Progenitor cell of endocrine pancreas (in vitro differentiated cells): ENCODE data around the gene RETREG3. TPM values are rescaled to one million over a fixed set of nuclear protein-coding genes. Genes with fewer than 3 reads are reported as not detected.
"Not testable (repeated sequence)": the region's sequence is repeated elsewhere in the genome, so short reads cannot be mapped to it uniquely, and the experiment has no call there.

Source experiments
- DNase-seq: peaks from one replicate; pipeline ENCODE4 v3.0.0; 2021; ENCODE audit warnings: low spot score; ENCODE audit not compliant: unreplicated experiment
- H3K27ac Mint-ChIP-seq: 2 replicates; pipeline ENCODE4 v1.8.0; 2021; ENCODE audit warnings: mild to moderate bottlenecking, moderate library complexity, mixed read lengths
- H3K27me3 Mint-ChIP-seq: 2 replicates; pipeline ENCODE4 v1.8.0; 2021; ENCODE audit warnings: mixed read lengths
- H3K36me3 Mint-ChIP-seq: 2 replicates; pipeline ENCODE4 v1.8.0; 2022; ENCODE audit warnings: mixed read lengths; ENCODE audit not compliant: insufficient read depth
- H3K4me1 Mint-ChIP-seq: 2 replicates; pipeline ENCODE4 v1.8.0; 2021; ENCODE audit warnings: low read depth, mixed read lengths
- H3K4me3 Mint-ChIP-seq: 2 replicates; pipeline ENCODE4 v1.8.0; 2021; ENCODE audit warnings: low read depth, mild to moderate bottlenecking, moderate library complexity, mixed read lengths
- H3K9me3 Mint-ChIP-seq: 2 replicates; pipeline ENCODE4 v1.8.0; 2021; ENCODE audit warnings: low read depth, mixed read lengths
- CTCF ChIP-seq: fragments of 200-600 bp; sonication (generic); IDR thresholded peaks from one replicate; pipeline ENCODE4 v1.5.0; 2021; ENCODE audit warnings: antibody characterized with exemption, mild to moderate bottlenecking; ENCODE audit not compliant: unreplicated experiment
- total RNA-seq: library from RNA; stranded (reverse); gene quantifications from 2 replicates; pipeline ENCODE4 v1.2.1, GENCODE V29; 2021

RETREG3 gene
- total RNA-seq, 1 donor from 2014 or later, result 80.5 TPM

- Mint-ChIP-seq H3K4me3 (peak overlapping the region; percentile 62), H3K36me3 (peaks cover 2% of the 10 kb centered on the region), H3K27ac (peak overlapping the region; percentile 29), H3K4me1 (peaks cover 6% of the 10 kb centered on the region), H3K27me3 (no peaks in the 10 kb centered on the region), H3K9me3 (no peaks in the 10 kb centered on the region)
- TF ChIP-seq CTCF, result no peak
- DNase-seq, result no peak
Observed at GRCh38 chr17:42548993-42549755, 60.0 kb downstream of the RETREG3 start.

- Mint-ChIP-seq H3K4me3 (peak overlapping the region; percentile 62), H3K27ac (peak overlapping the region; percentile 52), H3K9me3 (no peaks in the 10 kb centered on the region), H3K4me1 (peaks cover 4% of the 10 kb centered on the region), H3K36me3 (peaks cover 2% of the 10 kb centered on the region), H3K27me3 (no peaks in the 10 kb centered on the region)
- TF ChIP-seq CTCF, result peak; percentile 67
- peak; percentile 77 for DNase-seq
Observed at GRCh38 chr17:42548070-42548837, 60.9 kb downstream of the RETREG3 start.

GRCh38 chr17:42547698-42548069, 61.5 kb downstream of the RETREG3 start:
- Mint-ChIP-seq H3K4me3 (no peak overlapping the region), H3K36me3 (peaks cover 3% of the 10 kb centered on the region), H3K27me3 (no peaks in the 10 kb centered on the region)

GRCh38 chr17:42547001-42547461, 62.1 kb downstream of the RETREG3 start:
- no peak for TF ChIP-seq CTCF
- peaks cover 4% of the 10 kb centered on the region for H3K4me1 Mint-ChIP-seq
- H3K27ac Mint-ChIP-seq, result no peak overlapping the region
- no peaks in the 10 kb centered on the region for H3K27me3 Mint-ChIP-seq
- no peak for DNase-seq
- peak overlapping the region; percentile 33 for H3K4me3 Mint-ChIP-seq
- no peaks in the 10 kb centered on the region for H3K9me3 Mint-ChIP-seq
- H3K36me3 Mint-ChIP-seq, result peaks cover 3% of the 10 kb centered on the region

More at GRCh38 chr17:42547698-42548069, 61.5 kb downstream of the RETREG3 start:
- H3K27ac Mint-ChIP-seq, result no peak overlapping the region
- peaks cover 4% of the 10 kb centered on the region for H3K4me1 Mint-ChIP-seq
- no peak for TF ChIP-seq CTCF
- DNase-seq, result no peak
- no peaks in the 10 kb centered on the region for H3K9me3 Mint-ChIP-seq

GRCh38 chr17:42545755-42546505, 63.2 kb downstream of the RETREG3 start:
- not testable (repeated sequence) for DNase-seq, H3K4me3 Mint-ChIP-seq, H3K4me1 Mint-ChIP-seq, H3K27me3 Mint-ChIP-seq, H3K9me3 Mint-ChIP-seq, H3K27ac Mint-ChIP-seq, H3K36me3 Mint-ChIP-seq
